ENCODE results near the gene CD300LG.

DNA sequence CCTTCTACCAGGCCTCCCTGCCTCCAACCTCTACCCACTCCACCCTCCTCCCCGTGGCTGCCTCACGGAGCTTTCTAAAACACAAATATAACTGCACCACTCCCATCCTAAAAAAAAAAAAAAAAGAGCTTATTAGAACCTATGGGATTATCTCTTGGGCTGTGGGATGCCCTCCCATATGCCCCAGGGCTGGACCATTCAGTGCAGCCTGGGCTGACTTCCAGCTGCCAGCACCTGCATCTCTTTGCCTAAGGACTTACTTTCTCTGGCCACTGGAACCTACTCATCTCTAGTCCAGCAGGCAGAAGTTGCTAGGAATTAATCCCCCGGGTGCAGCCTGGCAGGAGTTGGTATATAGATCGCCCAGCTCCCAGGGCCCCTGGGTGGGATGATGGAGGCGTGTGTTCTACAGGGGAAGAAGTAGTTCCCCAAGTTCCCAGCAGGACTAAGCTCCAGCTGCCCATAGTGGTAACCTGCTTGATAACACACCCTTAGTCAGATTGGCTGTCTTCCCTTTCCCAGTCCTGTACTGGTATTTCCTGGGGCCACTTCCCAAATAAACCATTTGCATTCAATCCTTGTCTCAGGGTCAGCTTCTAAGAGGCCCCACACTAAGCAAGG, 24.3 kb upstream of the CD300LG start:
- TF ChIP-seq, protein P1, sequence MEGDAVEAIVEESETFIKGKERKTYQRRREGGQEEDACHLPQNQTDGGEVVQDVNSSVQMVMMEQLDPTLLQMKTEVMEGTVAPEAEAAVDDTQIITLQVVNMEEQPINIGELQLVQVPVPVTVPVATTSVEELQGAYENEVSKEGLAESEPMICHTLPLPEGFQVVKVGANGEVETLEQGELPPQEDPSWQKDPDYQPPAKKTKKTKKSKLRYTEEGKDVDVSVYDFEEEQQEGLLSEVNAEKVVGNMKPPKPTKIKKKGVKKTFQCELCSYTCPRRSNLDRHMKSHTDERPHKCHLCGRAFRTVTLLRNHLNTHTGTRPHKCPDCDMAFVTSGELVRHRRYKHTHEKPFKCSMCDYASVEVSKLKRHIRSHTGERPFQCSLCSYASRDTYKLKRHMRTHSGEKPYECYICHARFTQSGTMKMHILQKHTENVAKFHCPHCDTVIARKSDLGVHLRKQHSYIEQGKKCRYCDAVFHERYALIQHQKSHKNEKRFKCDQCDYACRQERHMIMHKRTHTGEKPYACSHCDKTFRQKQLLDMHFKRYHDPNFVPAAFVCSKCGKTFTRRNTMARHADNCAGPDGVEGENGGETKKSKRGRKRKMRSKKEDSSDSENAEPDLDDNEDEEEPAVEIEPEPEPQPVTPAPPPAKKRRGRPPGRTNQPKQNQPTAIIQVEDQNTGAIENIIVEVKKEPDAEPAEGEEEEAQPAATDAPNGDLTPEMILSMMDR (conservative IDR thresholded peaks at IDR 0.05; ENCODE audit: low read depth, low read length) = no peak
- no peak for TF ChIP-seq EZH2 (IDR thresholded peaks at IDR 0.05; ENCODE audit: borderline replicate concordance, low read depth, low read length, poor library complexity, severe bottlenecking)
